Measurements from ENCODE around the gene CT45A6.
"Not testable (repeated sequence)": the region's sequence is repeated elsewhere in the genome, so short reads cannot be mapped to it uniquely, and the experiment has no call there.

Gene CT45A6

GRCh38 chrX:135802687-135803086 is at the start of gene CT45A6:
CT45A6 (minus strand) TSS chrX:135802787; CDS start chrX:135798993, 3,794 bp downstream.
- not testable (repeated sequence) for DNase-seq (ENCODE audit: low read depth in 1 of 2, low spot score in 1 of 2)

GRCh38 chrX:135837180-135837579 is 34.6 kb upstream of the CT45A6 start, which contains the start of gene CT45A7:
CT45A7 (minus strand) TSS chrX:135837280; CDS start chrX:135833533, 3,747 bp downstream.
- not testable (repeated sequence) for DNase-seq (ENCODE audit: low read depth in 1 of 2, low spot score in 1 of 2)

GRCh38 chrX:135819912-135820311 is 17.3 kb upstream of the CT45A6 start, which contains the start of gene CT45A2:
CT45A2 (minus strand) TSS chrX:135820012; CDS start chrX:135816265, 3,747 bp downstream.
- not testable (repeated sequence) for DNase-seq (ENCODE audit: low read depth in 1 of 2, low spot score in 1 of 2)

GRCh38 chrX:135785403-135785802 is 17.2 kb downstream of the CT45A6 start, which contains the start of gene CT45A5:
CT45A5 (minus strand) TSS chrX:135785503; CDS start chrX:135781729, 3,774 bp downstream.
- not testable (repeated sequence) for DNase-seq (ENCODE audit: low read depth in 1 of 2, low spot score in 1 of 2)

GRCh38 chrX:135768091-135768490 is 34.5 kb downstream of the CT45A6 start, which contains the start of gene CT45A3:
CT45A3 (minus strand) TSS chrX:135768191; CDS start chrX:135764444, 3,747 bp downstream.
- DNase-seq (ENCODE audit: low read depth in 1 of 2, low spot score in 1 of 2), result not testable (repeated sequence)

GRCh38 chrX:135744739-135745138 is 57.8 kb downstream of the CT45A6 start:
- not testable (repeated sequence) for DNase-seq (ENCODE audit: low read depth in 1 of 2, low spot score in 1 of 2)

Measured in activated T-helper 1 cell treated with anti-CD3 and anti-CD28 coated beads, Interleukin-2, amount 50 U/mL, for 16 hours (primary cell).